ENCODE results near the gene ARHGEF17.

ARHGEF17 gene

GRCh38 chr11:73297231-73297590, 10.9 kb upstream of the ARHGEF17 start (continued):
- TF ChIP-seq ZNF148 (tag by site-specific recombination; IDR thresholded peaks at IDR 0.05; ENCODE audit: borderline replicate concordance) (no peak), ZNF138 (tag by site-specific recombination; IDR thresholded peaks at IDR 0.05; ENCODE audit: borderline replicate concordance) (no peak), ZNF324 (tag by site-specific recombination; IDR thresholded peaks at IDR 0.05) (no peak), ZBTB26 (tag by site-specific recombination; optimal IDR thresholded peaks at IDR 0.05) (no peak), ZNF585B (tag by site-specific recombination; IDR thresholded peaks at IDR 0.05) (no peak), ZBTB20 (tag by site-specific recombination; IDR thresholded peaks at IDR 0.05) (no peak), ZBTB44 (tag by site-specific recombination; IDR thresholded peaks at IDR 0.05) (no peak), KLF1 (tag by site-specific recombination; IDR thresholded peaks at IDR 0.05) (no peak)

- CTCF ChIA-PET, result interaction anchor here (0.7 to 6.4 kb wide), 9 partner anchors 7 to 614 kb away, joined by 3 to 75 read pairs (median 7); partner anchors contain the start of gene ARHGEF17
- Histone ChIP-seq H3K36me3 (ENCODE audit: control insufficient read depth in 2 of 2, insufficient read depth in 1 of 2, low read length in 2 of 2) (no peaks in the 10 kb centered on the region), H3K9me3 (ENCODE audit: control insufficient read depth, insufficient read depth, low read depth, low read length) (no peaks in the 10 kb centered on the region), H3K27ac (ENCODE audit: extremely low read depth, low read depth, low read length) (no peak overlapping the region), H3K4me1 (ENCODE audit: control insufficient read depth, insufficient read depth, low read length) (no peaks in the 10 kb centered on the region), H3K4me3 (ENCODE audit: low read depth, low read length) (no peak overlapping the region)
- POLR2A ChIA-PET, result interaction anchor here (1.8 kb wide), 1 partner anchor 10 kb away, joined by 8 read pairs; no protein-coding TSS in a partner anchor
- TF ChIP-seq KLF10 (tag by site-specific recombination; IDR thresholded peaks at IDR 0.05), result no peak
- no peak for TF ChIP-seq SCRT1 (tag by site-specific recombination; IDR thresholded peaks at IDR 0.05; ENCODE audit: borderline replicate concordance)
- peak; percentile 79; the same call in 1 of the 2 replicates for TF ChIP-seq ZFP3 (tag by site-specific recombination; IDR thresholded peaks at IDR 0.05; ENCODE audit: low read depth)
Measured at GRCh38 chr11:73297702-73298101, 10.4 kb upstream of the ARHGEF17 start.

GRCh38 chr11:73298233-73298632, 9.8 kb upstream of the ARHGEF17 start:
- CTCF ChIA-PET, result interaction anchor here (0.5 to 6.4 kb wide), 10 partner anchors 7 to 614 kb away, joined by 3 to 75 read pairs (median 6); partner anchors contain the start of gene ARHGEF17

GRCh38 chr11:73299751-73300150, 8.3 kb upstream of the ARHGEF17 start:
- H3K9me3 ChIP-seq (ENCODE audit: control insufficient read depth, insufficient read depth, low read depth, low read length), result no peaks in the 10 kb centered on the region
- TF ChIP-seq ZNF624 (tag by site-specific recombination; IDR thresholded peaks at IDR 0.05) (no peak), RBAK (tag by site-specific recombination; IDR thresholded peaks at IDR 0.05) (no peak), SCRT1 (tag by site-specific recombination; IDR thresholded peaks at IDR 0.05; ENCODE audit: borderline replicate concordance) (no peak), ZNF600 (tag by site-specific recombination; IDR thresholded peaks at IDR 0.05) (no peak), PRDM2 (tag by site-specific recombination; IDR thresholded peaks at IDR 0.05; ENCODE audit: borderline replicate concordance) (no peak), ZNF239 (tag by site-specific recombination; IDR thresholded peaks at IDR 0.05) (no peak)
- ChIA-PET CTCF (interaction anchor here (0.6 to 6.4 kb wide), 4 partner anchors 7 to 524 kb away, joined by 4 to 75 read pairs (median 27); partner anchors contain the start of gene ARHGEF17), POLR2A (no interaction called here)
- H3K36me3 ChIP-seq (ENCODE audit: control insufficient read depth in 2 of 2, insufficient read depth in 1 of 2, low read length in 2 of 2), result no peaks in the 10 kb centered on the region
- H3K27ac ChIP-seq (ENCODE audit: extremely low read depth, low read depth, low read length), result no peak overlapping the region
- no peaks in the 10 kb centered on the region for H3K4me1 ChIP-seq (ENCODE audit: control insufficient read depth, insufficient read depth, low read length)
- no peak overlapping the region for H3K4me3 ChIP-seq (ENCODE audit: low read depth, low read length)

More at GRCh38 chr11:73298233-73298632, 9.8 kb upstream of the ARHGEF17 start:
- no peak for TF ChIP-seq KLF7 (tag by site-specific recombination; IDR thresholded peaks at IDR 0.05; ENCODE audit: borderline replicate concordance)
- TF ChIP-seq ZNF404 (tag by site-specific recombination; IDR thresholded peaks at IDR 0.05), result no peak
- TF ChIP-seq ZNF394 (tag by site-specific recombination; IDR thresholded peaks at IDR 0.05; ENCODE audit: borderline replicate concordance), result no peak
- TF ChIP-seq PRDM1 (tag by site-specific recombination; IDR thresholded peaks at IDR 0.05), result no peak
- TF ChIP-seq ZNF596 (tag by site-specific recombination; IDR thresholded peaks at IDR 0.05), result no peak
- TF ChIP-seq ZBTB21 (tag by site-specific recombination; IDR thresholded peaks at IDR 0.05), result no peak
- no peak for TF ChIP-seq ZNF311 (tag by site-specific recombination; IDR thresholded peaks at IDR 0.05; ENCODE audit: borderline replicate concordance)
- no peaks in the 10 kb centered on the region for H3K4me1 ChIP-seq (ENCODE audit: control insufficient read depth, insufficient read depth, low read length)
- POLR2A ChIA-PET, result interaction anchor here (1.8 kb wide), 1 partner anchor 9 kb away, joined by 8 read pairs; no protein-coding TSS in a partner anchor
- H3K9me3 ChIP-seq (ENCODE audit: control insufficient read depth, insufficient read depth, low read depth, low read length), result no peaks in the 10 kb centered on the region
- no peaks in the 10 kb centered on the region for H3K36me3 ChIP-seq (ENCODE audit: control insufficient read depth in 2 of 2, insufficient read depth in 1 of 2, low read length in 2 of 2)
- H3K4me3 ChIP-seq (ENCODE audit: low read depth, low read length), result no peak overlapping the region
- H3K27ac ChIP-seq (ENCODE audit: extremely low read depth, low read depth, low read length), result no peak overlapping the region
